Measurements from ENCODE around the gene LMX1B.

Gene LMX1B

DNA sequence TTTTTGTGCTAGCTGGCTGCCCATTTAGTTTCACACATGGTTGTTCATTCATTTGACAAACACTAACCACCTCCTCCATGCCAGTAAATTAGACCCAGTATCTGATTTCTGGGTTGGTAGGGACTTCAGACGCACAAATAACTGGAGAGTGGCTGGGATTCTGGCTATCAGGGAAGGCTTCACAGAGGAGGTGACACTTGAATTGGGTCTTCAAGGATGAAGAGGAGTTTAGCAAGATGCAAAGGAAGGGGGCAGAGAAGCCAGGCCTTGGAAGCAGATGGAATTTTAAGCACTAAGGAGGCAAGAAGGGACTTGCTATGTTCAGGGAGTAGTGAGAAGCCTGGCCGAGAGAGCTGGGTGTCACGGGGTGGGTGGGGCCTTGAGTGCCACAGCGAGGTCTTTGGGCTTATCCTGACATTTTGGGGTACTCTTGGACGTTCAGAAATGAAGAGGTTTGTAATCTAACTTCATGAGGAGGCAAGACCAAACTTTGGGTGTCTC is 71.3 kb downstream of the LMX1B start:
- Mint-ChIP-seq H3K4me1 (peaks cover 4% of the 10 kb centered on the region), H3K36me3 (ENCODE audit: insufficient read depth) (peaks cover 1% of the 10 kb centered on the region), H3K27me3 (peaks cover 93% of the 10 kb centered on the region), H3K9me3 (no peaks in the 10 kb centered on the region), H3K27ac (ENCODE audit: low read depth) (no peak overlapping the region), H3K4me3 (no peak overlapping the region)
- DNase-seq (ENCODE audit: low spot score in 2 of 2) (no peak), ATAC-seq (replicated peaks; ENCODE audit: extremely low read depth, poor library complexity, severe bottlenecking) (no peak)

DNA sequence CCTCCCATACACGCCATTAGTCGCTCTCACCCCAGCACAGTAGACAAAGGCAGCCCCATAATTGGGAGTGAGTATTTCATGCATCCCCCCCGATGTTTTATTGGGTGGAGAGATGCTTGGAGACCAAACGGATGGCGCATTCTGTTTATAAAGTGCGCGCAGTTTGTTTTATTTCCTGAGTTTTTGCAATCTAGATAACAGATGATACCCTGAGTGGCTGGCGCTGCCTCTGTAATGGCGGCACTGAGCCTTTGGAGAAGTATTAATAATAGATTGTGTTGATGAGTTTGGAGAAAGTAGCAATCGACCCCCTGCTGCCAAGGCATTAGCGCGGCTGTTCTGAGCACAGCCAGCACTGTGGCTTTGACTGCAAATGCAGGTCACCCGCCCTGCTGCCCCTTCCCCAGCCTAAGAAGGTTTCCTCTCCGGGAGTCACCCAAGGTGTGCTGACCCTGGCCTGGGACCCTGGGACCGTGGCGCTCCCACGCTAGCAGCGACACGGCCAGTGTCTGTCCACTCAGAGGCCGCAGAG is 74.3 kb downstream of the LMX1B start:
- DNase-seq (ENCODE audit: low spot score in 2 of 2) = no peak
- Mint-ChIP-seq H3K36me3 (ENCODE audit: insufficient read depth) (peaks cover 1% of the 10 kb centered on the region), H3K27ac (ENCODE audit: low read depth) (no peak overlapping the region), H3K4me3 (no peak overlapping the region), H3K4me1 (peaks cover 5% of the 10 kb centered on the region), H3K9me3 (no peaks in the 10 kb centered on the region), H3K27me3 (peaks cover 88% of the 10 kb centered on the region)
- ATAC-seq (replicated peaks; ENCODE audit: extremely low read depth, poor library complexity, severe bottlenecking) = no peak

DNA sequence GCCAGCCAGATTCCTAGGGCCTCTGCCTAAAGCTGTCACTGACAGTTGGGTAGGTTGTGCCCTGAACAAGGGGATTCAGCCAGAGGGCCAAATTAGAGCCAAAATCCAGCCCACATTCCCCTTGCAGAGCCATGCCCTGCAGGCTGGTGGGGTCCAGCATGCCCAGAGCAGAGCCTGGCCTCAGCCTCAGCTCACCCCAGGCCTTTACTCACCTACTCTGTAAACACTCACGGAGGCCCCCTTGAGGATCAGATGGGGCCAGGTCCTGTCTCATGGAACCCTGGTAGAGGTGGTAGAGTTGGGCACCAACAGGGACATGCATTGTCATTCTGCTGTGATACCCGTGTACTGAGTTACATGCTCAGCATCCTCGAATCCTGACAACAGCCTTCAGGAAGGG is 74.9 kb downstream of the LMX1B start:
- H3K36me3 Mint-ChIP-seq (ENCODE audit: insufficient read depth) = peaks cover 1% of the 10 kb centered on the region
- no peaks in the 10 kb centered on the region for H3K9me3 Mint-ChIP-seq
- no peak overlapping the region for H3K4me3 Mint-ChIP-seq
- DNase-seq (ENCODE audit: low spot score in 2 of 2) (no peak), ATAC-seq (replicated peaks; ENCODE audit: extremely low read depth, poor library complexity, severe bottlenecking) (no peak)
- H3K4me1 Mint-ChIP-seq = peaks cover 5% of the 10 kb centered on the region
- H3K27ac Mint-ChIP-seq (ENCODE audit: low read depth) = no peak overlapping the region
- peaks cover 87% of the 10 kb centered on the region for H3K27me3 Mint-ChIP-seq

DNA sequence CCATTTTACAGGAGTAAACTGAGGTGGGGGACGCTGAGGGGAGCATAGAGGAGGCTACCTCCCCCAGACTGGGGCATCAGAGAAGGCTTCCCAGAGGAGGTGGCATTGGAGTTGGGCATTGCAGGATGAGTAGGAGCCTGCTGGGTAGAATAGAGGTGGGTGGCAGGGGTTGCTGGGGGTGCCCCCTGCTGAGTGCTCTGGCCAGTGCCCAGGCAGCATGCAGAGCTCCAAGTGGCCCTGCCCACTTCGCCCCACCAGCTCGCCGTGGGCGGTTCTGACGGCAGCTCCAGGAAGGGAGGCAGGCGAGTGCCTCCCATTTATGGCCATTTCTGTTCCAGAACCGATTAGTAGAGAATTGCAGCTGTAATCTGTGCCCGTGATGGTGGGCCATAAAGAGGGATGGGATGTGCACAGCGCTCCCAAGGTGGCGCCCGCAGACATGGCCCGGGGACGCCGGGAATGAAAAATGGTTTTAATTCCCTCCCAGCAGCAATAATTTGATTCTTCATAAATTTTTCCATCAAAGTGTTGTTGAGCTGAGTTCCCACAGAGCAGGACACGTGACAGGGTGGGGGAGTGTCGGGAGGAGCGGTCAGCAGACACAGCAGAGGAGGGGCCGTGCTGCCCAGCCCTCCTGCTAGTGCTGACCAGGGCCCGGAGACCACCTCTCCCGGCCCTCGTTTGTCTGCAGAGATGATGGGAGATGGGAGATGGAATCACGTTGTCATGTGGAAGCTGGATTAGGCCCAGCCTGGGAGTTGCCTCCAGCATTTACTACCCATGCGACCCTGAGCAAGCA is 75.5 kb downstream of the LMX1B start:
- no peak overlapping the region for H3K27ac Mint-ChIP-seq (ENCODE audit: low read depth)
- ATAC-seq (replicated peaks; ENCODE audit: extremely low read depth, poor library complexity, severe bottlenecking) (no peak), DNase-seq (ENCODE audit: low spot score in 2 of 2) (no peak)
- no peaks in the 10 kb centered on the region for H3K36me3 Mint-ChIP-seq (ENCODE audit: insufficient read depth)
- H3K4me1 Mint-ChIP-seq = peaks cover 5% of the 10 kb centered on the region
- H3K27me3 Mint-ChIP-seq = peaks cover 80% of the 10 kb centered on the region
- no peak overlapping the region for H3K4me3 Mint-ChIP-seq
- no peaks in the 10 kb centered on the region for H3K9me3 Mint-ChIP-seq

DNA sequence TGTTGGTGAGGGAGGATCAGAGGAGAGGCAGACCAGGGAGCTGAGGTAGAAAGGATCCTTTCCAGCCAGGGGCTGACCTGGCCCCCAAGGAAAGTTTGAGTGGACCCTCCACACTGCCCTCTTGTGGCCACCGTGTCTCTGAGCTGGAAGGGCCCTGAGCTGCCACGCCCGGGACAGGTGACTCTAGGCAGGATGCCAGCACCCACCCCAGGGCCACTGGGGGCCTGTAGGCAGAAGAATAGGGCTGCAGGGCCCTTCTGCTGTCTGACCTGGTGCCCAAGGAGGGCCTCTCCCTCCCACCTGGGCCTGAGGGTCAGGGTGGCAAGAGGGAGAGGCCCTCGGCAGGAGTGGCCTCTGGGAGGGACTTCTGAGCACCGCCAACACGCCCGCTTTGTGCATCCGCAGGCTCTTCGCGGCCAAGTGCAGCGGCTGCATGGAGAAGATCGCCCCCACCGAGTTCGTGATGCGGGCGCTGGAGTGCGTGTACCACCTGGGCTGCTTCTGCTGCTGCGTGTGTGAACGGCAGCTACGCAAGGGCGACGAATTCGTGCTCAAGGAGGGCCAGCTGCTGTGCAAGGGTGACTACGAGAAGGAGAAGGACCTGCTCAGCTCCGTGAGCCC is 76.8 kb downstream of the LMX1B start:
- ATAC-seq (replicated peaks; ENCODE audit: extremely low read depth, poor library complexity, severe bottlenecking) (peak; percentile 28), DNase-seq (ENCODE audit: low spot score in 2 of 2) (peak; percentile 25 to 44)
- Mint-ChIP-seq H3K27me3 (peaks cover 80% of the 10 kb centered on the region), H3K4me1 (peaks cover 5% of the 10 kb centered on the region), H3K4me3 (no peak overlapping the region), H3K36me3 (ENCODE audit: insufficient read depth) (no peaks in the 10 kb centered on the region), H3K9me3 (no peaks in the 10 kb centered on the region), H3K27ac (ENCODE audit: low read depth) (no peak overlapping the region)

DNA sequence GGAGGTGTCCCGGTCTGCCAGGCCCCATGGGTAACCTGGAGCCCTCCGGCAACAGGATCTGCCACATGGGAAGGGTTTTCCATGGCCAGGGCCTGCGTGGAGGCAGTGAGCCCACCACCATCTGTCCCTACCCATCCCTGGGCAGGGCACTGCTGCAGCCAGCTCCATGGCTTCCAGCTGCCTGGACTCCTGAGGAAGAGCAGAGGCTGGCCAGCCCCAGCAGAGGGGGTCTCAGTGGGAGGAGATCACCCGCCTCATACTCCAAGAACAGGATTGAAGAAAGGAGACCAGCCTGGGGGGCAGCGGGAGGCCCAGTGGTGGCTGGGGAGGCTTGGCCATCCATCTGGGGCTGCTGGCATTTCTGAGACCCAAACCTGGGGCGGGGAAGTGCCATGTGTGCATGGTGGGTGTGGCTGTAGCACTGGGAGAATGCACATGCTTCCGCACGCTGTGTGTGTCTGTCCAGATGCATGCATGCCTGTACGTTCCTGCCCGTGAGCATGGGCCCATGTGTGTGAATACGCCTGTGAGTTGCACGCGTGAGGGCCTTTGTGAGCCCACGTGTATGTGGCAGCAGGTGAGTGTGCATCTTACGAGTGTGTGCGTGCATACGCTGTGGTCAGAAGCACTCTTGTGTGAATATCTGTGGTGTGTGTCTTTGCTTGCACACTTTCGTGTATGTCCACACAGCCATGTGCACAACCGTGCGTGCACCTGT is 78.5 kb downstream of the LMX1B start:
- ATAC-seq (replicated peaks; ENCODE audit: extremely low read depth, poor library complexity, severe bottlenecking) (no peak), DNase-seq (ENCODE audit: low spot score in 2 of 2) (no peak)
- Mint-ChIP-seq H3K27me3 (peaks cover 78% of the 10 kb centered on the region), H3K27ac (ENCODE audit: low read depth) (no peak overlapping the region), H3K9me3 (no peaks in the 10 kb centered on the region), H3K4me3 (no peak overlapping the region), H3K4me1 (peaks cover 5% of the 10 kb centered on the region), H3K36me3 (ENCODE audit: insufficient read depth) (no peaks in the 10 kb centered on the region)

DNA sequence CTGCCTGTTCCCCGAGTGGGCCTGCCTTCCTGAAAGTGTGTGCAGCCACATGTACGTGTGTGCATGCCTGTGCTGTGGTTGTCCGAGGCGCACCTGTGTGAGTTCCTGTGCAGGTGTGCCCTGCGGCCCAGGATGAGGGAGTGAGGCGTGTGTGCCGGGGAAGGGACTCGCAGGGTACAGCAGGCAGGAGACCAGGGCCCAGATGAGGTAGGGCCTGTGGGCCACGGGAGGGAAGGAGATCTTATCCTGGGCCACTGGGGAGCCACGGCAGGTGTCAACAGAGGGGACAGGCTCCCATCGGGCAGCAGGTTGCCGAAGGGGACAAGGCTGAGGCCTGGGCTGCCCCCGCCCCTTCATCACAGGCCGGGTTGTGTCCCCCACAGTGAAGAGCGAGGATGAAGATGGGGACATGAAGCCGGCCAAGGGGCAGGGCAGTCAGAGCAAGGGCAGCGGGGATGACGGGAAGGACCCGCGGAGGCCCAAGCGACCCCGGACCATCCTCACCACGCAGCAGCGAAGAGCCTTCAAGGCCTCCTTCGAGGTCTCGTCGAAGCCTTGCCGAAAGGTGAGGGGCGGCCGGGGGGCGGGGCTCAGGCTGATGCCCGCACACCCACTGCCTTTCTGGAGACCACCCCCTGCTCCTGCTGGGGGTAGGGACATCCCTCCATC is 79.2 kb downstream of the LMX1B start:
- peaks cover 5% of the 10 kb centered on the region for H3K4me1 Mint-ChIP-seq
- no peak overlapping the region for H3K4me3 Mint-ChIP-seq
- H3K27ac Mint-ChIP-seq (ENCODE audit: low read depth) = no peak overlapping the region
- no peaks in the 10 kb centered on the region for H3K9me3 Mint-ChIP-seq
- no peak for ATAC-seq (replicated peaks; ENCODE audit: extremely low read depth, poor library complexity, severe bottlenecking)
- peaks cover 72% of the 10 kb centered on the region for H3K27me3 Mint-ChIP-seq
- H3K36me3 Mint-ChIP-seq (ENCODE audit: insufficient read depth) = no peaks in the 10 kb centered on the region
- no peak for DNase-seq (ENCODE audit: low spot score in 2 of 2)

DNA sequence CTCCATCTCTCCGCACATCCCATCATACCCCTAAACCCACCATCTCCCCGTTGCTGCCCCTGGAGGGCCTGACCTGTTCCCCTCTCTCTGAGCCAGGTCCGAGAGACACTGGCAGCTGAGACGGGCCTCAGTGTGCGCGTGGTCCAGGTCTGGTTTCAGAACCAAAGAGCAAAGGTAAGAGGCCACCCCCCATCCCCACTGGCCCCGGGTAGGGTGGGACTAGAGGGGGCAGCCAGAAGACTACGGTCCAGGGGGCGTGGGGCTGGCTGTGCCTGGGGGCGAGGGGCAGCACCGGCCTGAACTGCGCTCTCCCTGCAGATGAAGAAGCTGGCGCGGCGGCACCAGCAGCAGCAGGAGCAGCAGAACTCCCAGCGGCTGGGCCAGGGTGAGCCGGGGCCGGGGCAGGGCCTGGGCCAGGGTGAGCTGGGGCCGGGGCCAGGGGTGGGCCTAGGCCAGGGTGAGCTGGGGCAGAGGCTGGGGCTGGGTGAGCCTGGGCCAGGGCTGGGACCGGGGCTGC is 79.8 kb downstream of the LMX1B start:
- H3K36me3 Mint-ChIP-seq (ENCODE audit: insufficient read depth) = peaks cover 2% of the 10 kb centered on the region
- no peak for DNase-seq (ENCODE audit: low spot score in 2 of 2)
- no peak for ATAC-seq (replicated peaks; ENCODE audit: extremely low read depth, poor library complexity, severe bottlenecking)
- H3K27ac Mint-ChIP-seq (ENCODE audit: low read depth) = no peak overlapping the region
- no peaks in the 10 kb centered on the region for H3K9me3 Mint-ChIP-seq
- peaks cover 72% of the 10 kb centered on the region for H3K27me3 Mint-ChIP-seq
- H3K4me3 Mint-ChIP-seq = no peak overlapping the region
- peaks cover 5% of the 10 kb centered on the region for H3K4me1 Mint-ChIP-seq

DNA sequence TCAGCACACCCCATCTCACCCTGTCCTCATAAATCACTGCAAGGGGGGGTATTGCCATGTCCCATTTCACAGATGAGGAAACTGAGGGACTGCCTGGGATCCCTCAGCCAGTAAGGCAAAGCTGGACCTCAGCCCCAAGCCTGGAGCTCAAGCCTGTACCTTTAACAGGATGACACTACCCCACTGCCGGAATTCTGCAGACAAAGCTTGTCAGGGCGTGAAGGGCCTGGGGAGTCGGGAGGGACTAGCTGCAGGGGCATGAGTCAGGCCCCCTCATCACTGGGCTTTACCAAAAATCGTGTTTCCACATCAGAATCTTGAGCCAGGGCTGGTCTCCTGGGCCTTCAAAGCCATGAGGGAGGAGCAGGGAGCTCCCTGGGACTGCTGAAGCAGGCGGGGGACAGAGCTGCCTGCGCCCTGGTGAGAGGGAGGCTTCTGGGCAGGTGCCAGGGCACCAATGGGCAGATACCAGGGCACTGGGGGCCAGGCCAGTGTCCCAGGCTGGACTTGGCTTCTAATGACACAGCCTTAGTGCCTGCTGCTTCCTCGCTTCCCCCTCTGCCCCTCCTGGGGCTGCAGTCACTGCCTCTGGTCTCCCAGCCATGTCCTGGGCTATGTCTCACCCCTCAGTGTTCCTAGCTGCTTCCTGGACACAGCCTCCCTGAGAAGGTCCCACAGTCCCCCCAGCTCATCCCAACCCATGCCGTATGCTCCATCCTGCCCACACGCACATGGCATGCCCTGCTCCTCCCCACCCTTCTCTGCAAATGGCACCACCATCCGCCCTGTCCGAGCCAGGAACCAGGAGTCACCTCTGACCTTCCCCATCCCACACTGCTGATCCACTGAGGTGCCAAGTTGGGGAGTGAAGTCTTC is 80.7 kb downstream of the LMX1B start:
- Mint-ChIP-seq H3K9me3 (no peaks in the 10 kb centered on the region), H3K4me1 (peaks cover 5% of the 10 kb centered on the region), H3K27ac (ENCODE audit: low read depth) (no peak overlapping the region), H3K4me3 (no peak overlapping the region), H3K36me3 (ENCODE audit: insufficient read depth) (peaks cover 2% of the 10 kb centered on the region), H3K27me3 (peaks cover 67% of the 10 kb centered on the region)
- DNase-seq (ENCODE audit: low spot score in 2 of 2) (no peak), ATAC-seq (replicated peaks; ENCODE audit: extremely low read depth, poor library complexity, severe bottlenecking) (no peak)

DNA sequence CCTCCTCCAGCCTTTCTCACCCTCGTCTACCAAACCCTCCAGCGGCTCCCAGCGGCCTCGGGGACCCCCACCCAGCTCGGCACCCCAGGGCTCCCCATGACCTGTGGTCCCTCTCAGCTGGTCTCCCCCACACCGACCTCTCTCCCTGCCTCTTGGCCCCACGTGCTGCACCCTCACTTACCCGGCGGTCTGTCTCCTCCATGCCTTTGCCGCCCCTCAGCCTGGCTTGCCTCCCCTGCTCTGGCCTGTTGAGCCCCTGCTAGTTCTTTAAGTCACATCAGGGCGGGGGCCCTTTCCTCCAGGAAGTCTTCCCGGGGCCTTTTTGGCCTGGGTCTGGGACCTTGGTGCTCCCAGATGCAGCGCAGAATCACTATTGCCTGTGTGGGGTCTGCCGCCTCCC is 81.5 kb downstream of the LMX1B start:
- DNase-seq (ENCODE audit: low spot score in 2 of 2) (no peak), ATAC-seq (replicated peaks; ENCODE audit: extremely low read depth, poor library complexity, severe bottlenecking) (no peak)
- Mint-ChIP-seq H3K36me3 (ENCODE audit: insufficient read depth) (peaks cover 2% of the 10 kb centered on the region), H3K4me3 (no peak overlapping the region), H3K27me3 (peaks cover 67% of the 10 kb centered on the region), H3K9me3 (no peaks in the 10 kb centered on the region), H3K27ac (ENCODE audit: low read depth) (no peak overlapping the region), H3K4me1 (no peaks in the 10 kb centered on the region)

DNA sequence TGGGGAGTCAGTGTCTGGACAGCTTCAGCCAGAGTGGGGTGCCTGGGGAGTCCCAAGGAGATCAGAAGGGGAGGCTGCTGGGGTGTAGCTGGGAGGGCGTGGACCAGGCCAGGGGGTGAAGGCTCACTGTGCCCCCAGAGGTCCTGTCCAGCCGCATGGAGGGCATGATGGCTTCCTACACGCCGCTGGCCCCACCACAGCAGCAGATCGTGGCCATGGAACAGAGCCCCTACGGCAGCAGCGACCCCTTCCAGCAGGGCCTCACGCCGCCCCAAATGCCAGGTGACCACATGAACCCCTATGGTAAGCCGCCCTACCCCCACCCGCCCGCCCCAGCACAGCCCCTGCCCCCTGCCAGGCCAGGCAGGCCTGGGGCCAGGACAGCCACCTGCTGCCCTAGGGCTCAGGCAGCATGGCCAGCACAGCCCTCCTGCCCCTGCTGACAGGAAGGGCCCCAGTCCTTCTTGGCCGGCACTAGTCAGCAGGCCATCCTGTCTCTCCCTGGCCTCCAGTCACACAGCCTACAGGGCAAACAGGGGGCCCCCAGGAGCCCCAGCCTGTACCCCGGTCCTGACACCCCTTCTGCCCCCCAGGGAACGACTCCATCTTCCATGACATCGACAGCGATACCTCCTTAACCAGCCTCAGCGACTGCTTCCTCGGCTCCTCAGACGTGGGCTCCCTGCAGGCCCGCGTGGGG is 82.1 kb downstream of the LMX1B start:
- Mint-ChIP-seq H3K27ac (ENCODE audit: low read depth) (no peak overlapping the region), H3K36me3 (ENCODE audit: insufficient read depth) (peaks cover 2% of the 10 kb centered on the region)
- ATAC-seq (replicated peaks; ENCODE audit: extremely low read depth, poor library complexity, severe bottlenecking) = no peak

More for the DNA sequence above, 82.1 kb downstream of the LMX1B start:
- Mint-ChIP-seq H3K4me3 (no peak overlapping the region), H3K9me3 (no peaks in the 10 kb centered on the region), H3K4me1 (no peaks in the 10 kb centered on the region), H3K27me3 (peaks cover 65% of the 10 kb centered on the region)
- no peak for DNase-seq (ENCODE audit: low spot score in 2 of 2)

Data from central memory CD8-positive, alpha-beta T cell (primary cell).